IPS DF 6.9 (cell line): Measurements from ENCODE around the gene OPN5.

Experiments
- DNase-seq: peaks from one replicate; pipeline ENCODE4 v3.0.0-alpha.2; 2013; ENCODE audit warnings: low read depth, low spot score
- H3K27ac ChIP-seq: one replicate; pipeline ENCODE4 v1.5.1; 2013; ENCODE audit warnings: low read length, control low read depth
- H3K27me3 ChIP-seq: 2 replicates; pipeline ENCODE4 v1.6.1; 2013; ENCODE audit warnings: mild to moderate bottlenecking, low read length; ENCODE audit not compliant: control insufficient read depth, insufficient read depth
- H3K36me3 ChIP-seq: 2 replicates; pipeline ENCODE4 v1.6.1; 2013; ENCODE audit warnings: low read length; ENCODE audit not compliant: control insufficient read depth, insufficient read depth
- H3K4me1 ChIP-seq: 2 replicates; pipeline ENCODE4 v1.6.1; 2013; ENCODE audit warnings: low read length; ENCODE audit not compliant: control insufficient read depth, insufficient read depth
- H3K4me3 ChIP-seq: 2 replicates; pipeline ENCODE4 v1.5.1; 2013; ENCODE audit warnings: mild to moderate bottlenecking, low read length
- H3K9me3 ChIP-seq: 2 replicates; pipeline ENCODE4 v1.6.1; 2013; ENCODE audit warnings: low read length, inconsistent platforms; ENCODE audit not compliant: control insufficient read depth, insufficient read depth
- WGBS: extraction: QIAGEN DNeasy Blood & Tissue Kit; methylation state at CpG from one replicate; pipeline ENCODE4 v1.1.7; 2013; ENCODE audit warnings: mixed read lengths, missing lambda C conversion rate; ENCODE audit not compliant: insufficient read length, insufficient coverage; 5-methylcytosine and 5-hydroxymethylcytosine counted together

The OPN5 gene

GRCh38 chr6:47852727-47853126, 70.9 kb downstream of the OPN5 start:
- no CpG with 5 or more reads among the region's 6 CpGs for WGBS
- DNase-seq, result no peak

GRCh38 chr6:47853766-47854165, 71.9 kb downstream of the OPN5 start:
- DNase-seq, result no peak
- Histone ChIP-seq H3K9me3 (no peaks in the 10 kb centered on the region), H3K27ac (no peak overlapping the region), H3K4me1 (no peaks in the 10 kb centered on the region), H3K4me3 (no peak overlapping the region), H3K27me3 (no peaks in the 10 kb centered on the region), H3K36me3 (no peaks in the 10 kb centered on the region)
- WGBS, result no CpG with 5 or more reads among the region's 3 CpGs

More at GRCh38 chr6:47852727-47853126, 70.9 kb downstream of the OPN5 start:
- Histone ChIP-seq H3K4me1 (no peaks in the 10 kb centered on the region), H3K27ac (no peak overlapping the region), H3K9me3 (no peaks in the 10 kb centered on the region), H3K27me3 (no peaks in the 10 kb centered on the region), H3K4me3 (no peak overlapping the region), H3K36me3 (no peaks in the 10 kb centered on the region)

- Histone ChIP-seq H3K4me3 (no peak overlapping the region), H3K27me3 (no peaks in the 10 kb centered on the region), H3K4me1 (no peaks in the 10 kb centered on the region), H3K9me3 (no peaks in the 10 kb centered on the region), H3K27ac (no peak overlapping the region), H3K36me3 (no peaks in the 10 kb centered on the region)
- no peak for DNase-seq
- WGBS, result no CpG with 5 or more reads among the region's 1 CpG
Observed at GRCh38 chr6:47854971-47855370, 73.1 kb downstream of the OPN5 start.

- no CpG with 5 or more reads among the region's 1 CpG for WGBS
- Histone ChIP-seq H3K9me3 (no peaks in the 10 kb centered on the region), H3K4me1 (no peaks in the 10 kb centered on the region), H3K36me3 (no peaks in the 10 kb centered on the region), H3K27ac (no peak overlapping the region), H3K4me3 (no peak overlapping the region), H3K27me3 (no peaks in the 10 kb centered on the region)
- DNase-seq, result no peak
Observed at GRCh38 chr6:47859175-47859574, 77.3 kb downstream of the OPN5 start.

GRCh38 chr6:47862731-47863130, 80.9 kb downstream of the OPN5 start:
- Histone ChIP-seq H3K4me1 (no peaks in the 10 kb centered on the region), H3K27me3 (no peaks in the 10 kb centered on the region), H3K4me3 (no peak overlapping the region), H3K27ac (no peak overlapping the region), H3K36me3 (no peaks in the 10 kb centered on the region), H3K9me3 (no peaks in the 10 kb centered on the region)
- no CpG with 5 or more reads among the region's 1 CpG for WGBS
- DNase-seq, result no peak

- Histone ChIP-seq H3K27ac (no peak overlapping the region), H3K4me3 (no peak overlapping the region), H3K36me3 (no peaks in the 10 kb centered on the region), H3K27me3 (no peaks in the 10 kb centered on the region), H3K9me3 (no peaks in the 10 kb centered on the region), H3K4me1 (no peaks in the 10 kb centered on the region)
- no CpG with 5 or more reads among the region's 2 CpGs for WGBS
- DNase-seq, result no peak
Observed at GRCh38 chr6:47865206-47865605, 83.4 kb downstream of the OPN5 start.

- H3K27me3 ChIP-seq, result no peaks in the 10 kb centered on the region
- no peak overlapping the region for H3K4me3 ChIP-seq
- WGBS, result no CpG with 5 or more reads among the region's 1 CpG
- no peak for DNase-seq
- H3K27ac ChIP-seq, result no peak overlapping the region
- no peaks in the 10 kb centered on the region for H3K9me3 ChIP-seq
- H3K36me3 ChIP-seq, result no peaks in the 10 kb centered on the region
- H3K4me1 ChIP-seq, result no peaks in the 10 kb centered on the region; the same call in 1 of the 2 replicates
Observed at GRCh38 chr6:47875593-47875992, 93.8 kb downstream of the OPN5 start.
